HEK293 (cell line): ENCODE measurements around the gene ANKRD6.

Experiments
- CTCF ChIA-PET: fragments of 350-600 bp; formaldehyde crosslinking; extraction: SDS; loops from one replicate; lab custom pipeline; 2021; ENCODE audit warnings: antibody characterized with exemption; lab: Yijun Ruan, JAX
- POLR2A ChIA-PET: fragments of 300-600 bp; formaldehyde crosslinking; extraction: SDS; loops from one replicate; lab custom pipeline; 2020; ENCODE audit warnings: antibody characterized with exemption, inconsistent platforms; lab: Yijun Ruan, JAX
- H3K27ac ChIP-seq: fragments of 200-500 bp; sonication (Bioruptor generic); 2 replicates; pipeline ENCODE4 v1.5.1; 2014; ENCODE audit warnings: low read depth, low read length, control low read depth, inconsistent platforms; ENCODE audit errors: extremely low read depth
- H3K36me3 ChIP-seq, 2 experiments: fragments of 200-500 bp in 1 of 2; sonication (Bioruptor generic) in 1 of 2; 1 replicate in 1 of 2; 2 replicates in 1 of 2; pipeline ENCODE4 v1.5.1; 2014 to 2017; ENCODE audit warnings: inconsistent platforms in 2 of 2, low read length in 2 of 2; ENCODE audit not compliant: control insufficient read depth in 2 of 2, insufficient read depth in 1 of 2
- H3K4me1 ChIP-seq: fragments of 200-500 bp; sonication (Bioruptor generic); 2 replicates; pipeline ENCODE4 v1.5.1; 2014; ENCODE audit warnings: mild to moderate bottlenecking, low read length, inconsistent platforms; ENCODE audit not compliant: control insufficient read depth, insufficient read depth
- H3K4me3 ChIP-seq: 2 replicates; pipeline ENCODE4 v1.5.1; 2011; ENCODE audit warnings: low read depth, mild to moderate bottlenecking, control low read depth, low read length, moderate library complexity
- H3K9me3 ChIP-seq: fragments of 200-500 bp; sonication (Bioruptor generic); 2 replicates; pipeline ENCODE4 v1.5.1; 2014; ENCODE audit warnings: low read depth, low read length, inconsistent platforms; ENCODE audit not compliant: control insufficient read depth, insufficient read depth
- KLF1 ChIP-seq: fragments of 450-650 bp; formaldehyde crosslinking; IDR thresholded peaks from 2 replicates; pipeline ENCODE4 v1.5.1; 2016; ENCODE audit warnings: missing biosample characterization, missing genetic modification characterization
- KLF8 ChIP-seq: fragments of 450-650 bp; formaldehyde crosslinking; IDR thresholded peaks from 2 replicates; pipeline ENCODE4 v1.5.1; 2016; ENCODE audit warnings: missing biosample characterization, missing genetic modification characterization
- REST ChIP-seq: fragments of 450-650 bp; formaldehyde crosslinking; IDR thresholded peaks from 2 replicates; pipeline ENCODE4 v1.5.1; 2016; ENCODE audit warnings: missing biosample characterization, missing genetic modification characterization
- ZBTB48 ChIP-seq: fragments of 450-650 bp; formaldehyde crosslinking; IDR thresholded peaks from 2 replicates; pipeline ENCODE4 v1.5.1; 2016; ENCODE audit warnings: missing biosample characterization, missing genetic modification characterization
- ZEB2 ChIP-seq: fragments of 450-650 bp; formaldehyde crosslinking; IDR thresholded peaks from 2 replicates; pipeline ENCODE4 v1.5.1; 2016; ENCODE audit warnings: missing biosample characterization, missing genetic modification characterization
- ZFP3 ChIP-seq: fragments of 450-650 bp; formaldehyde crosslinking; IDR thresholded peaks from 2 replicates; pipeline ENCODE4 v1.5.1; 2016; ENCODE audit warnings: low read depth, missing biosample characterization, missing genetic modification characterization
- ZNF26 ChIP-seq: fragments of 450-650 bp; formaldehyde crosslinking; IDR thresholded peaks from 2 replicates; pipeline ENCODE4 v1.5.1; 2016; ENCODE audit warnings: missing biosample characterization, missing genetic modification characterization
- ZNF266 ChIP-seq: fragments of 450-650 bp; formaldehyde crosslinking; IDR thresholded peaks from 2 replicates; pipeline ENCODE4 v1.5.1; 2016; ENCODE audit warnings: missing biosample characterization, missing genetic modification characterization, low read depth
- ZNF311 ChIP-seq: fragments of 450-650 bp; formaldehyde crosslinking; IDR thresholded peaks from 2 replicates; pipeline ENCODE4 v1.5.1; 2017; ENCODE audit warnings: missing biosample characterization, missing genetic modification characterization, borderline replicate concordance
- ZNF426 ChIP-seq: fragments of 450-650 bp; formaldehyde crosslinking; IDR thresholded peaks from 2 replicates; pipeline ENCODE4 v1.5.1; 2017; ENCODE audit warnings: missing biosample characterization, missing genetic modification characterization, mild to moderate bottlenecking, inconsistent platforms, moderate library complexity
- ZNF48 ChIP-seq: fragments of 450-650 bp; formaldehyde crosslinking; IDR thresholded peaks from 2 replicates; pipeline ENCODE4 v1.5.1; 2016; ENCODE audit warnings: missing biosample characterization, missing genetic modification characterization
- ZNF513 ChIP-seq: fragments of 450-650 bp; IDR thresholded peaks from 2 replicates; pipeline ENCODE4 v1.5.1; 2018; ENCODE audit warnings: missing biosample characterization, missing genetic modification characterization
- ZNF514 ChIP-seq: fragments of 450-650 bp; formaldehyde crosslinking; IDR thresholded peaks from 2 replicates; pipeline ENCODE4 v1.5.1; 2016; ENCODE audit warnings: missing biosample characterization, missing genetic modification characterization
- ZNF530 ChIP-seq: fragments of 450-650 bp; formaldehyde crosslinking; IDR thresholded peaks from 2 replicates; pipeline ENCODE4 v1.5.1; 2016; ENCODE audit warnings: low read depth, missing biosample characterization, missing genetic modification characterization
- ZNF670 ChIP-seq: fragments of 450-650 bp; formaldehyde crosslinking; IDR thresholded peaks from 2 replicates; pipeline ENCODE4 v1.5.1; 2016; ENCODE audit warnings: missing biosample characterization, missing genetic modification characterization, low read depth

Gene ANKRD6

GRCh38 chr6:89662659-89663223 is 229.8 kb downstream of the ANKRD6 start:
- Histone ChIP-seq H3K9me3 (no peaks in the 10 kb centered on the region), H3K27ac (no peak overlapping the region), H3K4me3 (no peak overlapping the region)
- CTCF ChIA-PET, result interaction anchor here (1.6 kb wide), 1 partner anchor 8 kb away, joined by 4 read pairs; no protein-coding TSS in a partner anchor
- POLR2A ChIA-PET, result no interaction called here
- TF ChIP-seq ZNF48 (no peak), ZNF26 (tag by site-specific recombination) (no peak), ZNF426 (tag by site-specific recombination) (no peak), KLF1 (tag by site-specific recombination) (peak; percentile 94), ZFP3 (no peak), ZNF266 (tag by site-specific recombination) (no peak), ZNF311 (no peak), ZNF670 (tag by site-specific recombination) (no peak), ZEB2 (tag by site-specific recombination) (no peak), ZNF513 (tag by site-specific recombination) (peak; percentile 92), ZNF514 (tag by site-specific recombination) (no peak), REST (no peak)
- TF ChIP-seq, all 188 proteins: peak for 2
- Histone ChIP-seq H3K36me3 (peaks cover 41 to 86% of the 10 kb centered on the region in 2 experiments), H3K4me1 (no peaks in the 10 kb centered on the region)

- no peaks in the 10 kb centered on the region for H3K9me3 ChIP-seq
- H3K4me1 ChIP-seq, result no peaks in the 10 kb centered on the region
- no peak for TF ChIP-seq KLF8 (tag by site-specific recombination)
- TF ChIP-seq ZBTB48 (tag by site-specific recombination), result no peak
- TF ChIP-seq ZNF426 (tag by site-specific recombination), result no peak
- no peak for TF ChIP-seq ZNF530 (tag by site-specific recombination)
- H3K36me3 ChIP-seq, result peaks cover 57 to 85% of the 10 kb centered on the region in 2 experiments
- H3K27ac ChIP-seq, result no peak overlapping the region
- H3K4me3 ChIP-seq, result no peak overlapping the region
- ChIA-PET POLR2A (interaction anchor here (0.6 to 1.0 kb wide), 2 partner anchors 34 to 41 kb away, joined by 3 read pairs; no protein-coding TSS in a partner anchor), CTCF (interaction anchor here (1.0 to 1.5 kb wide), 2 partner anchors 8 to 236 kb away, joined by 3 to 6 read pairs; no protein-coding TSS in a partner anchor)
These were observed 235.1 kb downstream of the ANKRD6 start for GRCh38 chr6:89667872-89668556.
